GM12878 (cell line): ENCODE data around the gene ITGA11. TPM values are rescaled to one million over a fixed set of nuclear protein-coding genes. Genes with fewer than 3 reads are reported as not detected.

Experiments used
- ATAC-seq: fragments of 200-7000 bp; cut with Tn5 transposase; 3 replicates; pipeline ENCODE4 v1.9.1; 2020; ENCODE audit warnings: mild to moderate bottlenecking, moderate library complexity
- BruUV-seq: library from RNA; stranded (reverse); fragments of 400-500 nt; replicated peaks from 2 replicates; lab custom pipeline; 2021; lab: Mats Ljungman, UMichigan
- CTCF ChIA-PET: fragments of 300-600 bp; sonication (Branson Sonifier 250); formaldehyde crosslinking; extraction: SDS; loops from one replicate; lab custom pipeline; 2021; ENCODE audit warnings: inconsistent platforms; lab: Yijun Ruan, JAX
- POLR2A ChIA-PET: fragments of 350-600 bp; formaldehyde crosslinking; extraction: SDS; loops from one replicate; lab custom pipeline; 2021; ENCODE audit warnings: inconsistent platforms; lab: Charles Lee
- RAD21 ChIA-PET: fragments of 300-600 bp; sonication (Branson Sonifier 250); formaldehyde crosslinking; loops from one replicate; lab custom pipeline; 2023; ENCODE audit warnings: antibody characterized with exemption; ENCODE audit not compliant: unreplicated experiment; lab: Charles Lee
- SMC1A ChIA-PET: fragments of 300-600 bp; sonication (Branson Sonifier 250); formaldehyde crosslinking; loops from one replicate; lab custom pipeline; 2023; ENCODE audit not compliant: unreplicated experiment, uncharacterized antibody; lab: Charles Lee
- DNase-seq: peaks from one replicate; pipeline ENCODE4 v3.0.0-alpha.2; 2011; ENCODE audit warnings: low read depth, low spot score
- FAIRE-seq: peaks from 3 replicates; lab custom pipeline; 2011; peaks lifted over from hg19 to GRCh38; lab: Jason Lieb, UNC
- H2AFZ ChIP-seq: 2 replicates; pipeline ENCODE4 v1.6.0; 2011; ENCODE audit warnings: low read depth, low read length, control low read depth; ENCODE audit not compliant: control insufficient read depth
- H3K27ac ChIP-seq: 2 replicates; pipeline ENCODE4 v1.5.1; 2011; ENCODE audit warnings: control low read depth; ENCODE audit not compliant: control insufficient read depth, insufficient read depth
- H3K27me3 ChIP-seq, 2 experiments: replicated peaks in 1 of 2; 2 replicates each; pipeline versions ENCODE4 v1.6.0 to v1.6.1; 2011; ENCODE audit warnings: low read length in 1 of 2; ENCODE audit not compliant: control insufficient read depth in 2 of 2, insufficient read depth in 2 of 2
- H3K36me3 ChIP-seq, 2 experiments: 2 replicates each; pipeline ENCODE4 v1.5.1; 2011; ENCODE audit warnings: low read length in 1 of 2; ENCODE audit not compliant: control insufficient read depth in 2 of 2, insufficient read depth in 2 of 2
- H3K4me1 ChIP-seq: 2 replicates; pipeline ENCODE4 v1.6.1; 2011; ENCODE audit warnings: mild to moderate bottlenecking, low read length, moderate library complexity, mixed read lengths; ENCODE audit not compliant: control insufficient read depth, insufficient read depth
- H3K4me2 ChIP-seq: 2 replicates; pipeline ENCODE4 v1.6.0; 2011; ENCODE audit warnings: control low read depth; ENCODE audit not compliant: control insufficient read depth, insufficient read depth
- H3K4me3 ChIP-seq: fragments of 200-600 bp; sonication (generic); 2 replicates; pipeline ENCODE4 v1.5.1; 2016
- H3K79me2 ChIP-seq: 2 replicates; pipeline ENCODE4 v1.6.0; 2011; ENCODE audit warnings: low read length; ENCODE audit not compliant: control insufficient read depth, insufficient read depth
- H3K9ac ChIP-seq: 2 replicates; pipeline ENCODE4 v1.8.0; 2011; ENCODE audit warnings: low read length, control low read depth, mixed read lengths; ENCODE audit not compliant: control insufficient read depth, insufficient read depth
- H3K9me3 ChIP-seq: replicated peaks from 3 replicates; pipeline ENCODE4 v1.5.1; 2011; ENCODE audit warnings: mild to moderate bottlenecking, low read length; ENCODE audit not compliant: control insufficient read depth, insufficient read depth
- H4K20me1 ChIP-seq: 2 replicates; pipeline ENCODE4 v1.6.0; 2011; ENCODE audit not compliant: control insufficient read depth, insufficient read depth
- CBX5 ChIP-seq: sonication (generic); IDR thresholded peaks from 2 replicates; pipeline ENCODE4 v1.6.1; 2016; ENCODE audit warnings: low read depth, moderate library complexity, mild to moderate bottlenecking, inconsistent platforms
- CUX1 ChIP-seq: IDR thresholded peaks from 2 replicates; pipeline ENCODE4 v1.6.1; 2012; ENCODE audit warnings: improper control_type of control experiment, low read depth, low read length; ENCODE audit not compliant: insufficient replicate concordance
- NFYA ChIP-seq: IDR thresholded peaks from 2 replicates; pipeline ENCODE4 v1.6.1; 2011; ENCODE audit warnings: low read depth, mild to moderate bottlenecking, low read length, improper control_type of control experiment, borderline replicate concordance
- POLR2A ChIP-seq: IDR thresholded peaks from 2 replicates; pipeline ENCODE4 v1.6.1; 2011; ENCODE audit warnings: low read depth, mild to moderate bottlenecking, low read length
- RAD51 ChIP-seq: fragments of 450-650 bp; IDR thresholded peaks from 2 replicates; pipeline ENCODE4 v1.6.1; 2016; ENCODE audit warnings: moderate library complexity, mild to moderate bottlenecking, inconsistent platforms
- ZBTB33 ChIP-seq: fragments of 450-650 bp; IDR thresholded peaks from 2 replicates; pipeline ENCODE4 v1.6.1; 2017; ENCODE audit warnings: mild to moderate bottlenecking
- ZNF274 ChIP-seq: IDR thresholded peaks from one replicate; pipeline ENCODE4 v1.8.0; 2011; ENCODE audit not compliant: insufficient read length, insufficient read depth
- WGBS: methylation state at CpG from one replicate; pipeline ENCODE4 v1.1.6; 2016; ENCODE audit warnings: low lambda C conversion rate; ENCODE audit not compliant: insufficient replicate concordance, insufficient coverage; ENCODE audit errors: missing lambda C conversion rate; 5-methylcytosine and 5-hydroxymethylcytosine counted together
- in situ Hi-C: fragments of 300-500 bp; cut with MboI; formaldehyde crosslinking; loops from 9 replicates; pipeline ENCODE4 v1.14.3; 2018; ENCODE audit warnings: mixed read lengths
- intact Hi-C: fragments of 100-400 bp; cut with micrococcal nuclease; formaldehyde crosslinking; loops from one replicate; pipeline ENCODE4 v1.14.2; 2022; ENCODE audit not compliant: unreplicated experiment
- polyA plus RNA-seq, 11 experiments: library from polyadenylated mRNA; depleted of rRNA in 4 of 11; unstranded in 6 of 11; stranded (reverse) in 5 of 11; fragments of >200 nt; fragmentation: Nextera tagmentation in 4 of 11; fragmentation: Illumina TruSeq in 1 of 11; extraction: Ambion mirVana in 4 of 11; extraction: Trizol in 1 of 11; gene quantifications; 1 replicate in 1 of 11; 2 replicates in 10 of 11; pipeline versions ENCODE4 v1.2.1 to v1.2.3, GENCODE V29; 2011 to 2016; ENCODE audit warnings: inconsistent platforms in 2 of 11, missing spikeins in 2 of 11, low read depth in 1 of 11
- total RNA-seq, 4 experiments: library from RNA; depleted of rRNA in 3 of 4; stranded (reverse); fragments of >200 nt in 3 of 4; fragmentation: Illumina TruSeq in 1 of 4; extraction: Trizol in 1 of 4; gene quantifications; 2 replicates each; pipeline versions ENCODE4 v1.2.1 to v1.2.3, GENCODE V29; 2013 to 2021
- TF ChIP-seq, protein P1 (sequence below): fragments of 450-650 bp; IDR thresholded peaks from 2 replicates; pipeline ENCODE4 v1.6.1; 2016; ENCODE audit warnings: mild to moderate bottlenecking, moderate library complexity, borderline replicate concordance

The ITGA11 gene
- total and polyA plus RNA-seq, 10 of the 15 experiments (the other 5 are each of a cell fraction or from before 2014, with no cell fraction given) = under 0.01 to 0.36 (median 0.13) TPM; not detected in 1

DNA sequence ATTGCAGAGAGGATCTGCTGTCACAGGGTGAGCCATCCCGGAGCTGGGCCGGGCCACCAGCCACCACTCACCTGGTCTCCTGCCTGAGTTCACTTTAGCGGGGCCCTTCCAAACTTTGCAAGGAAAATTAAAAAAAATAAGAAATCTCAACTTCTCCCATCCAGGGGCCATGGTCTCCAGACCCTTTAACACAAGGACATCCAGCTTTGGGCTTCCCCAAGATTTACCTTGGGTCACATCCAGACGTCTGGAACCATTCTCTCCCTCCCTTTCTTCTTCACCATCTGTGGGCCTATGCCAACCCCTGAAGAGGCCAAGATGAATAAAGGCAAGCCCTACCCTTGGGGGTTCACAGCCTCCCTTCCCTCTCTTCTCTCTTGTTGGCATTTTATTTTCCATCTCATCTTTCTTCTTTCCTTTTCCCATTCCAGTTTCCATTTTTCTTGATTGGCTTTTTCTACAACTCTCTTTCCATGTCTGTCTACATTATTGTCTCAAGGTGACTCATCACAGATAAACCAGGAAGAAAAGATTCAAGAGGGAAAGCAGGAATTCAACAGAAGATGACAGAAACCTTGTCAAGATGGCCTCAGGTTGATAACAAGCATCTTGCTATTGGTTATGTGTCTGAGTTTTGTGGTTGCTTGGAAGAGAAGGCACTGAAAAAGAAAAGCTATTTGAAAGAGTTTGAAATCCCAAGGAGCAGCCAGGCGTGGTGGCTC lies 49.5 kb downstream of the ITGA11 start (continued):
- TF ChIP-seq ZBTB33 (no peak), CBX5 (no peak), ZNF274 (no peak), NFYA (no peak), RAD51 (no peak), POLR2A (no peak)
- TF ChIP-seq, all 136 proteins: peak for 0

GRCh38 chr15:68380456-68380855 lies 51.5 kb downstream of the ITGA11 start:
- BruUV-seq = no TSS peak
- no peak overlapping the region for H3K27ac ChIP-seq
- ChIA-PET SMC1A (no interaction called here), CTCF (no interaction called here), POLR2A (no interaction called here), RAD21 (no interaction called here)
- no peaks in the 10 kb centered on the region for H3K79me2 ChIP-seq
- no peak for FAIRE-seq
- H3K4me3 ChIP-seq = no peak overlapping the region
- no peaks in the 10 kb centered on the region for H3K36me3 ChIP-seq
- no peaks in the 10 kb centered on the region for H4K20me1 ChIP-seq
- no peaks in the 10 kb centered on the region; the same call in 2 of the 3 replicates for H3K9me3 ChIP-seq
- no peak overlapping the region for H3K9ac ChIP-seq
- no peak overlapping the region for H2AFZ ChIP-seq
- H3K4me2 ChIP-seq = no peak overlapping the region
- no peak for ATAC-seq
- no peaks in the 10 kb centered on the region; a peak in 1 of 4 replicates for H3K27me3 ChIP-seq
- WGBS = 78% methylated on average over 5 of the region's 5 CpGs
- in situ Hi-C loops (no loop called here), intact Hi-C loops (loop anchor here (5.0 to 10.0 kb wide), 2 partner anchors 128 to 154 kb away; no protein-coding TSS in a partner anchor)
- H3K4me1 ChIP-seq = no peaks in the 10 kb centered on the region
- DNase-seq = no peak
- TF ChIP-seq, protein P1, sequence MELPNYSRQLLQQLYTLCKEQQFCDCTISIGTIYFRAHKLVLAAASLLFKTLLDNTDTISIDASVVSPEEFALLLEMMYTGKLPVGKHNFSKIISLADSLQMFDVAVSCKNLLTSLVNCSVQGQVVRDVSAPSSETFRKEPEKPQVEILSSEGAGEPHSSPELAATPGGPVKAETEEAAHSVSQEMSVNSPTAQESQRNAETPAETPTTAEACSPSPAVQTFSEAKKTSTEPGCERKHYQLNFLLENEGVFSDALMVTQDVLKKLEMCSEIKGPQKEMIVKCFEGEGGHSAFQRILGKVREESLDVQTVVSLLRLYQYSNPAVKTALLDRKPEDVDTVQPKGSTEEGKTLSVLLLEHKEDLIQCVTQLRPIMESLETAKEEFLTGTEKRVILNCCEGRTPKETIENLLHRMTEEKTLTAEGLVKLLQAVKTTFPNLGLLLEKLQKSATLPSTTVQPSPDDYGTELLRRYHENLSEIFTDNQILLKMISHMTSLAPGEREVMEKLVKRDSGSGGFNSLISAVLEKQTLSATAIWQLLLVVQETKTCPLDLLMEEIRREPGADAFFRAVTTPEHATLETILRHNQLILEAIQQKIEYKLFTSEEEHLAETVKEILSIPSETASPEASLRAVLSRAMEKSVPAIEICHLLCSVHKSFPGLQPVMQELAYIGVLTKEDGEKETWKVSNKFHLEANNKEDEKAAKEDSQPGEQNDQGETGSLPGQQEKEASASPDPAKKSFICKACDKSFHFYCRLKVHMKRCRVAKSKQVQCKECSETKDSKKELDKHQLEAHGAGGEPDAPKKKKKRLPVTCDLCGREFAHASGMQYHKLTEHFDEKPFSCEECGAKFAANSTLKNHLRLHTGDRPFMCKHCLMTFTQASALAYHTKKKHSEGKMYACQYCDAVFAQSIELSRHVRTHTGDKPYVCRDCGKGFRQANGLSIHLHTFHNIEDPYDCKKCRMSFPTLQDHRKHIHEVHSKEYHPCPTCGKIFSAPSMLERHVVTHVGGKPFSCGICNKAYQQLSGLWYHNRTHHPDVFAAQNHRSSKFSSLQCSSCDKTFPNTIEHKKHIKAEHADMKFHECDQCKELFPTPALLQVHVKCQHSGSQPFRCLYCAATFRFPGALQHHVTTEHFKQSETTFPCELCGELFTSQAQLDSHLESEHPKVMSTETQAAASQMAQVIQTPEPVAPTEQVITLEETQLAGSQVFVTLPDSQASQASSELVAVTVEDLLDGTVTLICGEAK = no peak
- no peak for TF ChIP-seq CUX1
